Stimulated activated CD8-positive, alpha-beta memory T cell treated with anti-CD3 and anti-CD28 coated beads, Interleukin-15, amount 100 ng/mL, for 24 hours (primary cell): ENCODE data around the gene LIX1.

ENCODE experiments used
- DNase-seq: peaks from one replicate; pipeline ENCODE4 v3.0.0-alpha.2; 2020; ENCODE audit warnings: low read depth

LIX1 gene

DNA sequence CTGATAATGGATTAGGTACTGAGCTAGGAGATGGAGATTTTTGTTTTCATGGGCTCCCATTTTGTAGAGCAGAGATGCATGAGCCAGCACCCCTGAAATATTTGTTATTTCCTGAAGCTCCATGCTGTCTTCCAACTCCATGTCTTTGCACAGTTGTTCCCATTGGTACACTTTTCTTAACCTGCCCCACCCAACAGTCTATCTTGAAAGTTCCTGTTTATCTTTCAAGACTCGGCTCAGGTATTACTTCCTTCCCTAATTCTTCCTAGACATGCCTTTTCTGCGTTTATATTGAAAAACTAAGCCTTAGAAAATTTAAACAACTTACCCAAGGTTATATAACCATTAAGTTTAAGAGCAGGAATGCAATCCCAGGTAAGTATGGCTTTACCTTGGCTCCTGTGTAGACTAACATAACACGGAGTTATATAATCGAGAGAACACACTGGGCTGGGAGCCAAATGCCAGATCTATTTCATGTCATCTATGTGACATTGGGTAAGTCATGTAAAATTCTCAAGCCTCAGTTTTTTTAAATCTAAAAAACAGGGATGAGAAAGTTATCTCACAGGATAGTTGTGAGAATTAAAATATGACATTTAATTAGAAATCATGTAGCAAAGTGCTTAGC is 67.4 kb downstream of the LIX1 start:
- no peak for DNase-seq

DNA sequence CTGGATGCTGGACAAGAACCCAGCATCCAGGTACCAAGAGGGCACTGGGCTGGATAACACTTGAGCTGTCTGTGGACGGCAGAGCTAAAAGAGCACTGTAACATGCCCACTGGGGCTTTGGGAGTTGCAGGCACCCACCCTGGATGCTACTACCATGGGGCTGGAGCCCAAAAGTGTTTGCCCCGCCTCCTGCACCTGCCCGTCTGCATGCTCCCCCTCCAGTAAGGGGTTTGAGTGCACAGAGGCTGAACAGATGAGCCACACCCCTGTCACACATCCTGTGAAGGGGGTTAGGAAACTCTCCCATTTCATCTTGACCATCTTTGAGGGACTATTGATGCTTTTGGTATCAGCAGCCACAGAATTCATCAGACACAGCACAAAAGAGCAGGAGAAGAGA is 69.0 kb downstream of the LIX1 start:
- DNase-seq = no peak

DNA sequence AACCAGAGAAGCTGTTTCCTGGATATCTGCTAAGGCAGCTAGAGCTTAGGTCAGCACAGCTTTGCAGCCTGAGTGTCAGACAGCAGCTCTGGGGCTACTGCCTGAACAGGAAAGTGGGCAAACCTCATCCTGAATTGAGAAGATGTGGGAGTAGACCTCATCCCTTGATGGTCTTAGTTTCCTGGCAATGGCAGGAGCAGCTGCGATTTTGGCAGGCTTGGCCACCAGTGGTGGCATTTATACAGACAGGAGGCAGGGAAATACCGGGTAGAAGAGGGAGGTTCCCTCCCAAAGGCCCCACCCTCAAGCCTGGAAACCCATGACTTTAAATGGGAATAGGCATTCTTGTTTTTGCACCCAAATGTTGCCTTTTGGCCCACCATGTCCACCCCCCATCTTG is 69.7 kb downstream of the LIX1 start:
- DNase-seq = no peak

DNA sequence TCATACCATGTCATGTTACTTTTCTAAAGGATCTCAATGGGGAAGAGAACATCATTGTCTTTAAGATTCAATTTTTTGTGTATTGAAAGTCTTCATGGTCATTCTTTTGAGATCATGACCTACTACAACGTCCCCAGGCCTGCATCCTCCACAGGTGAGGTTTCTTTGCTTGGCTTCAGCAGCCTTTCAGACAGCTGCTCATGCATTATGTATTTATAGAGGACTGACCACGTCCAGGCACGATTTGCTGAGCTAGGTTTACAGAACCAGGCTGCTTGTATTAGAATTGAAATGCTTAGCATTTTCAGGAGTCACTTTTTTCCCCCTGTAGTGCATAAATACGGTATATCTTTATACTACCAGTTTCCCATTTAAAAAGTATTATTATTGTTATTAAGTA is 70.4 kb downstream of the LIX1 start:
- no peak for DNase-seq

DNA sequence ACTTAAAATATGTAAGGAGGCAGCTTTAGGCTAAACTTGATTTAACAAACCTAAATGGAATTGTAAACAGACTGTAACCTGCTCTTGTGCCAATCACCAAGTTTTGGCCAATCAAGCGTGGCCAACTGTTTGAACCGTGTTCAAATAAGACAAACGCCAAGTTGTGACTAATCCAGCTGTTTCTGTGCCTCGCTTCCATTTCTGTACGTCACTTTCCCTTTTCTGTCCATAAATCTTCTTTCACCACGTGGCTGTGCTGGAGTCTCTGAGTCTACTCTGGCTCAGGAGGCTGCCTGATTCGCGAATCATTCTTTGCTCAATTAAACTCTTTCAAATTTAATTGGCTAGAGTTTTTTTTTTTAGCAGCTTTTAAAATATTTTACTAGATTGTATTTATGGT is 71.3 kb downstream of the LIX1 start:
- DNase-seq = no peak

DNA sequence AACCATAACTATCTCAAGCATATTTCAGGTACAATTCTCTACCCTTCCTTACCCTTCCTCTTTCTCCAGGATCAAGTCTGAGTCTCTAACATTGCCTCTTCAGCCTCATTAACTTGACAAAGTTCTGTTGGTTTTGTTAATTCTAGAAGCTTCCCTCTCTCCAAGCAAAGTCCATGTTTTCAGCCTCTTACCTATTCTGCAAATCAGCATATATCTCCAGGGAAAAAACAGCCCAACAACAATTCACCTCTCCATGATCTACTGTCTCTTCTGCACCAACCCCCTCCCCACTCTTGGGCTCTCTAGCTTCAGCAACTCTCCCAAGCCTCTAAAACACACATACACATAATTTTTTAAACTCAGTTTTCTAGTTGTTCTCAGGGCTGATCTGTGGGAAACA is 72.2 kb downstream of the LIX1 start:
- no peak for DNase-seq

DNA sequence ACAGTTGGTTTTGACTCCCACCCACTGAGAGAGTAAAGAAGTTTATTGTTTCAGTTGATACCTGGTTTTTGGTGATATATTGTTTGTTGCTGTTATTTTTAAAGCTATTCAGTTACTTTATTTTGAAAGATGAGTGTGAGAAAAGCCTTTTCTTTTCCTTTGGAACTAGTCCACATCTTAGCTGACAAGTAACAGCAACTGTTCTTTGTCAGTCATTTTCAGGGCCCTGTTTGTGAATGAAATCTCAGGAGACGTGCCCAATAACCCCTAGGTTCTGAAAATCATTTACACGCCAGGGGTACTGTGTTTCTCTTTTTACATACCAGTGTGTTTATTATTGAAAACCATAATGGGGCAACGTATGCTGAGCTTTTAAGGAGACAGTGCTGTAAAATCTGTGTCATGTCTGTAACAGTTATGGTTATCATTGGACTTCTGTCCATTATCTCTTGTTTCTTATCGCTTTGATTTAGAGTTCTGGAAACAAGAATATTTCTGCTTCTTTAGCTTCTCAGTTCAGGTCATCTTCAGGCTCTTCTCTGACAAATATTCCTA is 75.0 kb downstream of the LIX1 start:
- no peak for DNase-seq

DNA sequence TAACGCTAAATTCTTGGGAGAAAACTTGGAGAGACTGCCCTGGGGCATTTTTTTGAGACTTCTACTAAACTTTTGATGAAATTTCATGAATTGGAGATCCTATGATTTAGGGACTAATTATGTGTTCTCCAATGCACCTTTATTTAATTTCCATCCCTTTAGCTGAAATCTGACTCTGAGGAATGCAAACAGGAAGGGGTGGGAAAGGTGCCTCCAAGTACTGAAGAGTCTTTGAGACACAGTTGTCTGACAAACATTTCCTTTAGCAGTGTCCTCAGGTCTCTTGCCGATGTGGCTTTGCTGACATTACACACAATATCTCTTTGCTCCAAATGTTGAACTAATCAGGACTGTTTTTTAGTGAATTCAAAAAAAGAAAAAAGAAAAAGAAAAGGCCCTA is 76.9 kb downstream of the LIX1 start:
- no peak for DNase-seq

DNA sequence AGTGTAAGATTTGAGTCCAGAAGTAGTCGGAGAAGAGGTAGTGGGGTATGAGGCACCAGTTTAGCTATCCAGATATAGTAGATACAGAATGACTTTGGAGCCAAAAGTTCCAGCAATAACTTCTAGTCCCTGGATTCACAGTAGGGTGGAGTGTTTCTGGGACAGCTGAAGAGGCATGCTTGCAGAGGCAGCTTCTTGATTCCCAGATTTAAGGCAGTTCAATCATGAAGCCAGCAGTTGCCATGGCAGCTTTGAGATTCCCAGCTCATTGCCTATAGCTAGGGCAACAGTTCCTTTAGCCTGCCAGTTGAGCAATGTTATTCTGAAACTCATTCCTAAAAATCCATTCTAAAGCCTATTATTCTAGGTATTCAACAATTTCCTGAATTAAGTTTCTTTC is 79.2 kb downstream of the LIX1 start:
- no peak for DNase-seq

DNA sequence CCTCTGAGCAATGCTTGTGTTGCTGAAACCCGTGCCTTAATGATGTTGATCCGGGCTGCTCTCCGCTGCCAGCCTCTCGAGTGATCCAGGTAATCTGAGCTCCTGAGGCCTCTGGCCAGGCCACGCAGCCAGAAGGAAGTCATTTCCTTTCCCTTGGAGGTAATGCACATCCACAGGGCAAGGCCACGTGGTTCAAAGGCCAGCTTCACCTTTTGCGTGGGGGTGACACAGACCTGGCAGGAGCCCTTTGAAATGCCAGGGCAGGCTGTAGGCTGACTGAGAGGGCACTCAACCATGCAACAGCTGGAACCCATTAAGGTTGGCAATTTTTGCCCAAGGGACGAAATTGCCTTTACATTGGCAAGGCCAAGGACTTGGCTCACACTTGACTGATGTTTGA is 80.4 kb downstream of the LIX1 start:
- DNase-seq = no peak

DNA sequence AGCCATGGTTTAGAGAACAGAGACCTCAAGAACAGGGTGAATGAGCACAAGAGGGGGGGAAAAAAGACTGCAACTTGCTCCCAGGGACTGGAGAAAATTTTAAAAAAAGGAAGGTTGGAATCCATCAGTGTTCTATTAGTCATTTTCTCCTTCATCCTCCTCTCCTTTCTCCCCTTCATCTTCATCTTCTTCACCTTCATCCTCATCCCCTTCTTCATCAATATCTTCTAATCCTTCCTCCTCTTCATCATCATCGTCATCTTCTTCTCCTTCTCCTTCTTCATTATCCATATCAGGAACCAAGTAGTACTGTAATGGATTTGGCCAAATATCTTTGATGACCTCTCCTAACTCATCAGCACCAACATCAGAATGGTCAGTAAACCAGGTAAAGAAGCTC is 86.1 kb downstream of the LIX1 start:
- DNase-seq = no peak

DNA sequence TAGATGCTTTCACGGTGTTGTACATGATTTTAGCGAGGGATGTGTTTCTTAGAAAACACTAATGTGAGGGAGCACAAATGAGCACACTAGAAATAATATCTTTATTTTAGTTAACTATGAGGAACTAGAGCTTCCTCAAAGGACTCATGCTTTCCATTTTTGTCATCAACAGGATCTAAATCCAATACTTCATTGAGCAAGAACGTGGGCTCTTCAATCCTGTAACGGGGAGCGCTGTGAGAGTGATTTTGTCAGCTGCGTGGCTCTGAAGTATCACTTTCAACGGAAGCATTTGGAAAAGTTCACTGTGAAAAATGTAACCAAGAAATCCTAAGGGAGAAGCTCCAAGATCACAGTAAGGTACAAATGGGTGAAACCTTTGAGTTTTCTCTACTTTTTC is 93.2 kb downstream of the LIX1 start:
- no peak for DNase-seq

DNA sequence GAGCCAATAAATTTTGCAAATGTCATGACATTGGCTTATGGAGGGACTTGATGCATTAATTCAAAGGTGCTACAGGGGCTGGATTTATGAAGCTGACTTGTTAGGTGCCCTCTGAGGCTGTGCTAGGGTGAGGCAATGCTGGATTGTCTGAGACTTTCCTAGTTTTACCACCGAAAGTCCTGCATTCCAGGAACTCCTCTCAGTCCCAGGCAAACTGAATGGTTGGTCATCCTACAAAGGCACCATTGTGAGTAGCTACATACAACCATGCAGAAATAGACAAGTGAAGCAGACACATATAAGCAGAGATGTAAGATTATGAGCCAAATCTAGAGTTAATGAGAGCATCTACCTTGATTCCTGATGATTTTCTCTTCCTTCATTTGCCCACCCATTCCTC is 95.3 kb downstream of the LIX1 start:
- no peak for DNase-seq

DNA sequence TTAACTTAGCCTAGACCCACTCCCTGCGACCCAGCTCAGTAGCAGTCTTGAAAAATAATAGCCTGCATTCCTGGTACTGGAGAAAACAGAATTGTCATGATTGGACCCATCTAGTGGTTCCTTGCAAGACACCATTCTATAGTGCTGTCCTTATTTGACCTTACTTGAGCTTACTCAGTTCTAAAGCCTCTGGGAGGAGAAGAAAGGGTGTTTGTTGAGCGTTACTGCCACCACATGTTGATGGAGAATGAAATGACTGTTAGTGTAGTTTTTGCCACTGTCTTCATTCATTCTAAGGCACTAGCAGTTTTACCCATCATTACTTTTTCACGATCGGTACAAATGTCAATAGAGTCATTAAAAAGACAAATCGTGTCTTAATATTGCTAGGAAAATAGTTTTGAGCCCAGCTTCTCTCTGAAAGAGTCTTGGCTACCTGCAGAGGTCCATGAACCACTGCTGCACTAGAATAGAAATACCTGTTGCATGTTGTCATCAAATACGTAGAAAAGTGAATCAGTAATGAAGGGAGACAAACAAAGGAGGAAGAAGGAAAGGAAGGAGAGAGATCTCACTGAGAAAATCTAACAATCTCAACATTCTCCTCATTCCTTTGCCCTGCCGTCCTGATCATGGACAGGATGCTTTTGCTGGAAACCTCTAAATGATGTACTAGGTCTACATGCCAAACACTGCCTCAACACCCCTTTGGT is 96.0 kb downstream of the LIX1 start:
- DNase-seq = no peak

DNA sequence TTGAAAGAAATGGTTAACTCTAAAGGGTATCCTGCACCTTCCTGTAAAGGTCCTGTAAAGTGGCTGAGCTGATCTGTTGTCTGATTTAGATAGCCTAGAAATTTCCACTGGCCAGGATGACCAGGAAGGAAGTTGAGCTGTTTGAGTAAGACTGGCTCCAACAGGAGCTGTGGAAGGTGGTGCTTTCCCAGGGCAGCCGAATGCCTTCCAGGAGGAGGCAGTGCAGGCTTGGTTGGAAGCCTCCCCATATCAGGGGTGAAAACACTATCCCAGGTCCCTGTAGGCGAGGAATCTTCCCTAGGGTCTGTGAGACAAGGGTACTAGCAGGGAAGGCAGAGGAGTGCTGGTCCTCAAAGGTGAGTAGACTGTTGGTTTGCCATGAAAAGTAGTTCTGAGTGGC is 98.4 kb downstream of the LIX1 start:
- no peak for DNase-seq

DNA sequence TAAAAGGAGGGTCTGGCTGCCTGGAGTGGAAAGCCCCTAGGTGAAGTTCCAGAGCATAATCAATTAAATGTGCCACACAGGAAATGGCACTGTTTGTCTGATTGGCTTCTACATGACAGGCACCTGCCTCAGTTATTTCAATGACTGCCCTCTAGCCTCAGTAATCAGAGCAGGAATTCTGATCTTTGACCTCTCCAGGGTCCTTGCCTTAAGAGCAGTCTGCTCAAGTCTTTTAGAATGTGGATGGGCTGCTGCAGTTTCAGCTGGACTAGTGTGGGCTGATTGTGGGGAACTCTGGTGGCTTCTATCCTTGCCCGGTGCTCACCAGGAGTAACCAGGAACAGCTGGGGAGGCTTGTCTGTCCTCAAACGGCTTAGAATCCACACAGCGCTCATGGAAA is 98.9 kb downstream of the LIX1 start:
- DNase-seq = no peak

DNA sequence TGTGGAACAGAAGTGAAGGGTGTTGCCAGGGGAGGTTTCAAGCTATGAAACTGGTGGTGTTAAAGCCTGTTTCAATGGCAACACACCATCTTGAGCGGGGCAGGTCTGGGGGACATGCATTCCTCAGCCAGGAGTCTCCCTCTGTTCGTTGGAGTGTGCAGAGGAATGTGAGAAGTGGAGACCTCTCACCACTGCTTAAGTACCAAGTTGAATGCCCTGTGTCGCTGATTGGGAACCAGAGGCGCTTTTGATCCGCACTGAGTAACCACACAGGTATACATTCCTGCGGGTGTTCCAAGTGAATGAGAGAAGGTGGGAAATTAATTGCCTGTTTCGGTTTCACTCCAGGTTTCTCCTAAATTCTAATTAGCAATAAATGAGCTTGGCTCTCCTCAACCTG is 99.4 kb downstream of the LIX1 start:
- no peak for DNase-seq
